ENCODE measurements around the gene CCDC185. TPM values are rescaled to one million over a fixed set of nuclear protein-coding genes. Genes with fewer than 3 reads are reported as not detected.

The CCDC185 gene
- total RNA-seq, 1 donor from 2014 or later, result not detected

GRCh38 chr1:223425550-223425949, 32.3 kb downstream of the CCDC185 start:
- Histone ChIP-seq H3K4me1 (ENCODE audit: control insufficient read depth in 3 of 3, insufficient read depth in 3 of 3, low read length in 3 of 3) (peaks cover 4 to 20% (median 19%) of the 10 kb centered on the region in 3 donors), H3K4me3 (ENCODE audit: low read length in 3 of 3) (no peak overlapping the region), H3K27ac (ENCODE audit: low read depth, low read length) (no peak overlapping the region), H3K36me3 (ENCODE audit: control insufficient read depth in 3 of 3, insufficient read depth in 3 of 3, low read length in 3 of 3) (no peaks in the 10 kb centered on the region), H3K27me3 (ENCODE audit: control insufficient read depth in 3 of 3, insufficient read depth in 3 of 3, low read length in 3 of 3) (no peaks in the 10 kb centered on the region), H3K9ac (ENCODE audit: low read depth in 1 of 3, low read length in 3 of 3) (no peak overlapping the region), H3K9me3 (ENCODE audit: control insufficient read depth in 3 of 3, low read length in 3 of 3) (peaks cover 0 to 3% (median 0%) of the 10 kb centered on the region in 3 donors)

GRCh38 chr1:223426936-223427335, 33.7 kb downstream of the CCDC185 start:
- Histone ChIP-seq H3K9me3 (ENCODE audit: control insufficient read depth in 3 of 3, low read length in 3 of 3) (peaks cover 0 to 3% (median 0%) of the 10 kb centered on the region in 3 donors), H3K27me3 (ENCODE audit: control insufficient read depth in 3 of 3, insufficient read depth in 3 of 3, low read length in 3 of 3) (no peaks in the 10 kb centered on the region), H3K9ac (ENCODE audit: low read depth in 1 of 3, low read length in 3 of 3) (no peak overlapping the region), H3K4me3 (ENCODE audit: low read length in 3 of 3) (no peak overlapping the region), H3K27ac (ENCODE audit: low read depth, low read length) (no peak overlapping the region), H3K36me3 (ENCODE audit: control insufficient read depth in 3 of 3, insufficient read depth in 3 of 3, low read length in 3 of 3) (no peaks in the 10 kb centered on the region), H3K4me1 (ENCODE audit: control insufficient read depth in 3 of 3, insufficient read depth in 3 of 3, low read length in 3 of 3) (peaks cover 4 to 22% (median 19%) of the 10 kb centered on the region in 3 donors)

- Histone ChIP-seq H3K4me3 (ENCODE audit: low read length in 3 of 3) (peak overlapping the region in 1 of 3 donors; percentile 23), H3K9ac (ENCODE audit: low read depth in 1 of 3, low read length in 3 of 3) (peak overlapping the region in 1 of 3 donors; percentile 7), H3K36me3 (ENCODE audit: control insufficient read depth in 3 of 3, insufficient read depth in 3 of 3, low read length in 3 of 3) (no peaks in the 10 kb centered on the region), H3K9me3 (ENCODE audit: control insufficient read depth in 3 of 3, low read length in 3 of 3) (peaks cover 0 to 3% (median 0%) of the 10 kb centered on the region in 3 donors), H3K27ac (ENCODE audit: low read depth, low read length) (peak overlapping the region; percentile 57), H3K4me1 (ENCODE audit: control insufficient read depth in 3 of 3, insufficient read depth in 3 of 3, low read length in 3 of 3) (peaks cover 4 to 22% (median 19%) of the 10 kb centered on the region in 3 donors), H3K27me3 (ENCODE audit: control insufficient read depth in 3 of 3, insufficient read depth in 3 of 3, low read length in 3 of 3) (no peaks in the 10 kb centered on the region)
Measured at GRCh38 chr1:223429313-223429731, 36.1 kb downstream of the CCDC185 start.

GRCh38 chr1:223429821-223430220, 36.6 kb downstream of the CCDC185 start:
- no peak overlapping the region for H3K9ac ChIP-seq (ENCODE audit: low read depth in 1 of 3, low read length in 3 of 3)
- peaks cover 0 to 3% (median 0%) of the 10 kb centered on the region in 3 donors for H3K9me3 ChIP-seq (ENCODE audit: control insufficient read depth in 3 of 3, low read length in 3 of 3)
- H3K27me3 ChIP-seq (ENCODE audit: control insufficient read depth in 3 of 3, insufficient read depth in 3 of 3, low read length in 3 of 3), result no peaks in the 10 kb centered on the region
- no peaks in the 10 kb centered on the region for H3K36me3 ChIP-seq (ENCODE audit: control insufficient read depth in 3 of 3, insufficient read depth in 3 of 3, low read length in 3 of 3)
- peaks cover 4 to 22% (median 16%) of the 10 kb centered on the region in 3 donors for H3K4me1 ChIP-seq (ENCODE audit: control insufficient read depth in 3 of 3, insufficient read depth in 3 of 3, low read length in 3 of 3)
- H3K4me3 ChIP-seq (ENCODE audit: low read length in 3 of 3), result no peak overlapping the region
- peak overlapping the region; percentile 57 for H3K27ac ChIP-seq (ENCODE audit: low read depth, low read length)

- Histone ChIP-seq H3K9me3 (ENCODE audit: control insufficient read depth in 3 of 3, low read length in 3 of 3) (peaks cover 0 to 3% (median 0%) of the 10 kb centered on the region in 3 donors), H3K27ac (ENCODE audit: low read depth, low read length) (no peak overlapping the region), H3K27me3 (ENCODE audit: control insufficient read depth in 3 of 3, insufficient read depth in 3 of 3, low read length in 3 of 3) (no peaks in the 10 kb centered on the region), H3K36me3 (ENCODE audit: control insufficient read depth in 3 of 3, insufficient read depth in 3 of 3, low read length in 3 of 3) (no peaks in the 10 kb centered on the region), H3K4me1 (ENCODE audit: control insufficient read depth in 3 of 3, insufficient read depth in 3 of 3, low read length in 3 of 3) (peaks cover 4 to 22% (median 16%) of the 10 kb centered on the region in 3 donors), H3K9ac (ENCODE audit: low read depth in 1 of 3, low read length in 3 of 3) (no peak overlapping the region), H3K4me3 (ENCODE audit: low read length in 3 of 3) (no peak overlapping the region)
Measured at GRCh38 chr1:223430236-223430635, 37.0 kb downstream of the CCDC185 start.

GRCh38 chr1:223437151-223437550, 43.9 kb downstream of the CCDC185 start:
- Histone ChIP-seq H3K27me3 (ENCODE audit: control insufficient read depth in 3 of 3, insufficient read depth in 3 of 3, low read length in 3 of 3) (peaks cover 0 to 2% (median 0%) of the 10 kb centered on the region in 3 donors), H3K4me3 (ENCODE audit: low read length in 3 of 3) (no peak overlapping the region), H3K9ac (ENCODE audit: low read depth in 1 of 3, low read length in 3 of 3) (no peak overlapping the region), H3K36me3 (ENCODE audit: control insufficient read depth in 3 of 3, insufficient read depth in 3 of 3, low read length in 3 of 3) (no peaks in the 10 kb centered on the region), H3K9me3 (ENCODE audit: control insufficient read depth in 3 of 3, low read length in 3 of 3) (no peaks in the 10 kb centered on the region), H3K4me1 (ENCODE audit: control insufficient read depth in 3 of 3, insufficient read depth in 3 of 3, low read length in 3 of 3) (no peaks in the 10 kb centered on the region), H3K27ac (ENCODE audit: low read depth, low read length) (no peak overlapping the region)

GRCh38 chr1:223443397-223443796, 50.2 kb downstream of the CCDC185 start:
- H3K36me3 ChIP-seq (ENCODE audit: control insufficient read depth in 3 of 3, insufficient read depth in 3 of 3, low read length in 3 of 3), result no peaks in the 10 kb centered on the region
- no peak overlapping the region for H3K27ac ChIP-seq (ENCODE audit: low read depth, low read length)
- no peaks in the 10 kb centered on the region for H3K4me1 ChIP-seq (ENCODE audit: control insufficient read depth in 3 of 3, insufficient read depth in 3 of 3, low read length in 3 of 3)
- no peak overlapping the region for H3K4me3 ChIP-seq (ENCODE audit: low read length in 3 of 3)
- H3K9ac ChIP-seq (ENCODE audit: low read depth in 1 of 3, low read length in 3 of 3), result no peak overlapping the region
- H3K27me3 ChIP-seq (ENCODE audit: control insufficient read depth in 3 of 3, insufficient read depth in 3 of 3, low read length in 3 of 3), result peaks cover 0 to 2% (median 0%) of the 10 kb centered on the region in 3 donors
- no peaks in the 10 kb centered on the region for H3K9me3 ChIP-seq (ENCODE audit: control insufficient read depth in 3 of 3, low read length in 3 of 3)

GRCh38 chr1:223444411-223444810, 51.2 kb downstream of the CCDC185 start:
- no peaks in the 10 kb centered on the region for H3K36me3 ChIP-seq (ENCODE audit: control insufficient read depth in 3 of 3, insufficient read depth in 3 of 3, low read length in 3 of 3)
- no peaks in the 10 kb centered on the region for H3K4me1 ChIP-seq (ENCODE audit: control insufficient read depth in 3 of 3, insufficient read depth in 3 of 3, low read length in 3 of 3)
- H3K9ac ChIP-seq (ENCODE audit: low read depth in 1 of 3, low read length in 3 of 3), result no peak overlapping the region
- H3K27me3 ChIP-seq (ENCODE audit: control insufficient read depth in 3 of 3, insufficient read depth in 3 of 3, low read length in 3 of 3), result peaks cover 0 to 2% (median 0%) of the 10 kb centered on the region in 3 donors
- no peaks in the 10 kb centered on the region for H3K9me3 ChIP-seq (ENCODE audit: control insufficient read depth in 3 of 3, low read length in 3 of 3)
- no peak overlapping the region for H3K4me3 ChIP-seq (ENCODE audit: low read length in 3 of 3)
- H3K27ac ChIP-seq (ENCODE audit: low read depth, low read length), result no peak overlapping the region

Small RNA genes lying within 50 kb of the gene (small RNA-seq; reads per million reads assigned to genes)
- not detected for gene RNU4-57P

Other genes with a start within 250 kb of the CCDC185 start
- gene SUSD4, start 29.2 kb upstream of the CCDC185 start, total RNA-seq, result 4.7 TPM